HG02571 (cell line): Measurements from ENCODE around the gene PYGO2.
"Not testable (repeated sequence)": the region's sequence is repeated elsewhere in the genome, so short reads cannot be mapped to it uniquely, and the experiment has no call there.

ENCODE experiments used
- ATAC-seq: cut with Tn5 transposase; IDR thresholded peaks from one replicate; pipeline ENCODE4 v1.9.1; 2021; ENCODE audit warnings: mild to moderate bottlenecking, moderate library complexity; ENCODE audit not compliant: unreplicated experiment

Gene PYGO2

DNA sequence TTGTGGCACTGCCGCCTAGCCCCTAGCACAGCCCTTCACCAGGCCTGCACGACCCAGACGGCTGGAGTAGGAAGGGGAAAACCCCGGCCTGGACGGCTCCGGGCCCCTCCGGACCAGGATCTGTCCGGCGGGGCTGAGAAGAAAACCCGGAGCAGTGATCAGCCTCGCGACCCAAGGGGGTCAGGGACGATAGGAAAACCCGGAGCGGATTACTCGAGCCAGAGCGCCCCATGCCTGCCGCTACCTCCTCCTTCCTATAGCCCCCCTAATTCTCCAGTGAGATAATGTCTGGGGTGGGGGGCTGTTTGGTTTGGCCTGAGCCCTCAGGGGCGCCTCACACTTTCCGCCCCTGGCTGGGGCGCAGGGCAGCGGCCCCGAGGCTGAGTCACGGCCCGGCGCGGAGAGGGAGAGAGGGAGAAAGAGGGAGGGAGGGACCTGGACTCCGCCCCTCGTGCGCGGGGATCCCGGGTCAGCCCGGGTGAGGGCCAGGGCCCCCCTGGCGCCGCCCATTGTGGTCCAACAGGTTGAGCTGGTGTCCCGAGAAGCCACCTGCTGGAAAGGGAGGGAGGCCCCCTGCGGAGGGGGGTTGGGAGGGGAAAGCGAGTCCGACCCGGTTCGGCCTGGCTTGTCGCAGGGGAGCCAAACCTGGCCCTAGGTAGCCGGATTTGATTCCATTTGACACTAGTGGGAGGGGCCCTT is 39.3 kb upstream of the PYGO2 start:
- peak; percentile 35 for ATAC-seq

DNA sequence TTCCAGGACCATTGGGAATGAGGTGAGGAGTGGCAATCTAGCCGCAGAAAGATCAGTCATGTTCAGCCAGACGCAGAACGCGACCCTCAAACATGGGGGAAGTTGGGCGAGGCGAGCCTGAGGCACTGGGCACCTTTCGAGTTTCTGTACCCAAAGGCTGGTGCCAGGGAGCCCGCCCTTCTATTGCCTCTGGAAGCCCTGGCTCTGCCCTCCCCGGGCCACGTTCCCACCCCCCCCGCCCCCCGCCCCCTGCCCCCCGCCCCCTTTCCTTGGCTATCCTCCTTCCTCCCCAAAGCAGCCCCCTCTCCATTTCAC is 38.8 kb upstream of the PYGO2 start:
- no peak for ATAC-seq

- ATAC-seq = no peak
Observed at GRCh38 chr1:154999571-155000410, 38.2 kb upstream of the PYGO2 start.

GRCh38 chr1:154998818-154999570 is 37.4 kb upstream of the PYGO2 start:
- no peak for ATAC-seq

- ATAC-seq = no peak
Observed at GRCh38 chr1:154998201-154998780, 36.7 kb upstream of the PYGO2 start.

GRCh38 chr1:154996966-154997701 is 35.6 kb upstream of the PYGO2 start:
- ATAC-seq = no peak

GRCh38 chr1:154995301-154995983 is 33.9 kb upstream of the PYGO2 start:
- not testable (repeated sequence) for ATAC-seq

DNA sequence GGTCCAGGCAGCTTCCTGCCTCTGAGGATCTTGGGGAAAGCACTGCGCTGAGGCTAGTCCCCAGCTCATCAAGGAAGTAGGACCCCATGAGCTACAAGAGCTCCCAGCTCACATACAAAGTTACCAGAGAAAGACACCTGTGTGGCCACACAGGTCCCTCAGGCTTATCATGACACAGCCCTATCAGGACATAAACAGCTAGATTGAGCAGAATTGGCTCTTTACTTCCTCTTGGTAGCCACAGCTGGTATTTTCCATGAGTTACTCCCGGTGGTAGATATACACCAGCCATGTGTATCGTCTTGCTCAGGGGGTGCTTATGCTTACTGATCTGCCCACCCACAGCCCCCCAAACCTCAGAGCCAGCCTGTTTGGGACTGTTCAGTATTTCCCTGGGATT is 33.0 kb upstream of the PYGO2 start:
- ATAC-seq = no peak

GRCh38 chr1:154994269-154994587 is 32.6 kb upstream of the PYGO2 start:
- no peak for ATAC-seq

- ATAC-seq = no peak
Observed at GRCh38 chr1:154993572-154994268, 32.1 kb upstream of the PYGO2 start, which contains the start of gene LENEP. LENEP (plus strand) TSS chr1:154993586; CDS start chr1:154993608, 22 bp downstream.

GRCh38 chr1:154992721-154993571 is 31.4 kb upstream of the PYGO2 start:
- ATAC-seq = no peak

GRCh38 chr1:154990276-154990675 is 28.7 kb upstream of the PYGO2 start:
- ATAC-seq = no peak

DNA sequence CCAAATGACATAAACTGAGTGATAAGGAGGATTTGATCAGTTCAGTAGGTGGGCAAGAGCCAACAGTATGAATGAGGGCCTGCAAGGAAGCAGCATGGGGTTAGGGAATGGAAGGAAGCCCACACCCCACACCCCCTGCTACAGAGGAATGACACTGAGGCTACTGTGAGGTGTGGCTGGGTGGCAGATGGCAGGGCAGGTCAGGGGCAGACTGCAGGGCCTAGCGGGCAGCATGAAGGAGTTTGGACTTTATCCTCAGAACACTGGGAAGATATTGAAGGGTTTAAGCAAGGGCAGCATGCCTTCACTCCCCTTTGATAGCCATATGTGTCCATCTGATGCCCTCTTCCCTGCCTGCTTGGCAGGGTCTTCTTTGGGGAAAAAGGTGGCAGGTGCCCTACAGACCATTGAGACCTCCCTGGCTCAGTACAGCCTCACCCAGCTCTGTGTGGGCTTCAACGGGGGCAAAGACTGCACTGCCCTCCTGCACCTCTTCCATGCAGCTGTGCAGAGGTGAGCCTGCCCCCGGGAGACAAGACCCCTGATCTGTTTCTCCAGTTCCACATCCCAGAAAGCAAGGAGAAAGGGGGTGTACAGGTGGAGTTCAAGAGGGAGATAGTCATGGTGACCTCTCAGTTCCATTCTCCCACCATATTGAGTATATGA is 27.7 kb upstream of the PYGO2 start:
- ATAC-seq = no peak

- no peak for ATAC-seq
Observed at GRCh38 chr1:154988058-154988954, 26.7 kb upstream of the PYGO2 start.

- no peak for ATAC-seq
Observed at GRCh38 chr1:154987326-154987725, 25.7 kb upstream of the PYGO2 start.

GRCh38 chr1:154986736-154987135 is 25.2 kb upstream of the PYGO2 start:
- ATAC-seq = not testable (repeated sequence)
